Dermis blood vessel endothelial cell (primary cell): Measurements from ENCODE around the gene KSR1. TPM values are rescaled to one million over a fixed set of nuclear protein-coding genes. Genes with fewer than 3 reads are reported as not detected.

ENCODE experiments used
- DNase-seq: peaks from one replicate; pipeline ENCODE4 v3.0.0; 2010
- total RNA-seq: library from RNA; depleted of rRNA; stranded (reverse); fragments of >200 nt; gene quantifications from 2 replicates; pipeline ENCODE4 v1.2.3, GENCODE V29; 2014

KSR1 gene
- total RNA-seq, 1 donor from 2014 or later, result 33.4 TPM

DNA sequence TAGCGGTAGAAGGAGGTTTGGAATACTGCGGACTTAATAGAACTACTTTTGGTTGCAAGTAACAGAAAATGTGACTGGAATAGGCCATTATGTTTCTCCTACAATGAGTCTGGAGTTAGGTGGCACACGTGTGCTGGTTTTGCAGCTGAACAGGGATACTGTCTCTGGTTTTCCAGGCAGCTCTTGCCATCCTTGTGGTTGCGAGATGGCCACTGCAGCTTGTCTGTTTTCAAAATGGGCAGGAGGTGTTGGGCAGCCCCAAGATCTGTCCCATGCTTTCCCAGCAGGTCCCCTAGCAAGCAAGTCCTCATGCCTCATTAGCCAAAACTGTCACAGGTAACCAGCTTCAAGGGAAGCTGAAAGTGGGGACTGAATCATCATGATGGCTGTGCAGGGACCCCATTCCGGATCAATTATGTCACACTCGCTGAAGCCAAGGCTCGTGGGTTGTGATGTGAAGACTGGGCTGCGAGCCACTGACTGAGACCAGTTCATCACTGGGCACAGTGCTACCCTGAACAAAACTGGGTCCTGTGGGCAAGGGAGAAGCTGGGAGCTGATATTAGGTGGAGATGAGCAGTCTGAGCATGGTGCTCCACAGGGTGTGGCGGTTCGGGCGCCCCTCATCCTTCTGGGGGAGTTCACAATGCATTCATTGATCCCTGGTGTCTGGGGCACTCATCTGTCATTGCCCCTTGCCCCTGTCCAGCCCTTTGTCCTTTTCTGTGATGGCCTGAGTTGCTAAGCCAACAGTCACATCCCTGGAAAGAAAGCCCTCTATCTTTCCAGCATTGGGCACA lies 82.1 kb downstream of the KSR1 start:
- DNase-seq, result no peak

DNA sequence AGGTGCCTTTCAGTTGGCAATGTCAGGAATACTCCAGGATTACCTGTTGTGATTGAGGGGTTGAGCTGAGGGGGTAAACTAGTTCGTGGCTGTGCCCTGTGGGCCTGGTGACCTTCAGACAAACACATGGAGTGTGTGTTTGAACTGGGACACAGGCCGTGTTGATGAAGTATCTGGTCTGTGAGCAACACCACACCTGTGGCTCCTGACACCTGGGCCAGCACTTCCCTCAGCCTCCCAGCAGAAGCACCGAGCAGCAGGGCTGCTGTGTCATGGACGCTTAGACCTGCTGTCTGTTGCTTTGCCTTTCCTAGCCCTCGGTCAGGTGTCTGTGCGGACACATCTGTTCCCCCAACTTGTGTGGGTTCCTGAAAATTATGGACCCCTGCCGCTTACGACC lies 82.9 kb downstream of the KSR1 start:
- no peak for DNase-seq

- no peak for DNase-seq
These were observed 83.6 kb downstream of the KSR1 start for GRCh38 chr17:27539794-27540317.

DNA sequence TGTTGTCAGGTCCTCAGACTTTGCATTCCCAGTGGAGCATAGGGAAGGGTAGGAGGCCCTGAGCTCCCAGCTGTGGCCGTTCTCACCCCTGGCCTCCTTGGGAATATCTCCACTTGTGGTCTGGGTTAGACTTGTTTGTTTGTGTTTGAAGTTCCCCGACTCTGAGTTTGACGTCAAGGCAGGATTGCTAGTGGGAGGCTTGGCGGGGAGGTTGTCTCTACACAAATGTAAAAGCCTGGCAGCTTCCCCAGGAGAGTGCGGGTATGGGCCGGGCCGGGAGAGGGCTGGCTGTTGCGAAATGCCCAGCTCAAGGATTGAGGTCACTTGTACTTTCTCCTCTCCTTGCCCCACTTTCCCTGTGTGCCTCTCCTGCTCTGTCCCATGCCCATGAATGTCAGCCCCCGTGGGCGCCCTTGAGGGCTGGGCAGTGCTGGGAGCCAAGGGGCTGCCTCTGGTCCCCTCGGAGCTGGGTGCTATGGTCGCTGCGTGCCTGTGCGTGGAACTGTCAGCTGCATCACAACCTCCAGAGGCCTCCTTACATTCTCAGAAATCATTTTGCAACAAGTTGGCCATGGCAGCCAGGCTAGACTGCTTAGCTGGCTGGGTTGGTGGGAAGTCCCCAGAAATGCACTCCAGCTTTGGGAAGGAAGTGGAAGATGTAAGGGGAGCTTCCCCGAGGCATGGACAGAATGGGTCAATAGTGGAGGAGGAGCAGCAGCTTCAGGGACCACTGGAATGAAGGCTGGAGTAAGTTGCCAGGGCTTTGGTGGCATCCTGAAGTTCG lies 84.3 kb downstream of the KSR1 start:
- DNase-seq, result no peak

DNA sequence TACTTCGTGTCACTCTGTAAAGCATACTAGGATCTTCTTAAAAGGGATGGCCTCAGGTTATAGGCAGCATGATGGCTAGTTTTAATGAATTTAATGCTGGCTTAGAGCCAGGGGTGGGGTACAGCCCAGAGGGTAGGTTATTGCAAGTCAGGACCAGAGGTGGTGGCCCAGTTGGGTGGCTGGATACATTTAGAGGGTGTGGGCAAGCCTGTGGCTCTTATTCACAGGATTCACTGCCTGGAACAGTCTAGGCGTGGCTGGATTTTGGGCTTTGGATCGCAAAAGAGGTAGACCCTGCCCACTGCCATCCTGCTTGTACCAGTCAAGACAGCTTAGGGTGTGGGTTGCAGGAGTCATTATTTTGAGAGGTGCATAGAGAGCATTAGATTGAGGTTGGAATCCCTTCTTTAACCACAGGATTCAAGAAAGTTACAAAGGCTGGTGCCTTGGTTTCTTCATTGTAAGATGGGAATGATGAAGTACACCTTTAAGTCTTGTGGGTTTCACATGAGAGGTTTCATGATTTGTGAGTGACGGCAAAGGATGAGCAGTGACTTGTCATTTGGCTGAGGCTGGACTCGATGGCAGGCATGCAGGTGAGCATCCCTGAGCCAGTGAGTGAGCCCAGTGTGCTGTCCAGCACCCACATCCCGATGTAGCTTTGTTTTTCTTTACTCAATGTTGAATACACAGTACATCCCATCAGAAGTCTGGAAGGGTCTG lies 85.2 kb downstream of the KSR1 start:
- DNase-seq, result no peak

- no peak for DNase-seq
These were observed 86.7 kb downstream of the KSR1 start for GRCh38 chr17:27542841-27543463.

GRCh38 chr17:27543464-27543856 lies 87.2 kb downstream of the KSR1 start:
- no peak for DNase-seq

- DNase-seq, result no peak
These were observed 87.7 kb downstream of the KSR1 start for GRCh38 chr17:27543958-27544349.

DNA sequence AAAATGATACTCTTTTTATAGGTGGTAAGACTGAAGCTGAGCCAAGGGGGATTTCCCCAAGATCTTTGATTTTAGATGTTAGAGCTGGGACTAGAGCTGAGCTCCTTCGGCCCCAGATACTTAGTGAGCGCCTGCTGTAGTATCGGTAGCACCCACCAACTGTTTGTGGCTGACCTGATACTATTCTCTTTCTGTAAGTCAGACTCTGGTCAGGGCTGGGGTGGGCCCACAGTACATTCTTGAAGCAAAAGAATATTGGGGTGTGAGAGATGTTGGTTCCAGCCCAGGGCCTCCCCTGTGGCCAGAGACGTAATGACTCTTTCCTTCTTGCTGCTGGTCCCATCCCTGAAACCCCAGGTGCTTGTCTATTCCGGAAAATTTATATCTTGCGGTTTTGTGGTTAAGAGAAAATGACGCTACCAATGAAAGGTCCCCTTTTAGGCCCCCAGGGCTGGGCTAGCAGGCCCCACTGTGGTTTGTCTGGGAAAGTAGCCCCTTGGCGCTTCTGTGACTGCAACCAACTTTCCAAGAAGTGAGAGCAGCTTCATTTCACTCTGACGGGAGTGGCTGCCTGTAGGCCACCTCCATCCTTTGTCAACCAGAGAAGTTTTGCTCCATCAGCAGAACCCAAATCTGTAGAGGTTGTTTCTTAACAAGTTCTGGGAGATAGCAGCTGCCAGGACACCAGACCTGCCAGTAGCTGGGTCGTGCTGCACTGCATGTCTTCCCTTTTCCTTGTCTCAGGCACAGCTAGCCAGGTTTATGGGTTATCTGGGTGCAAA lies 88.3 kb downstream of the KSR1 start:
- DNase-seq, result no peak

- DNase-seq, result no peak
These were observed 89.4 kb downstream of the KSR1 start for GRCh38 chr17:27545562-27546229.

DNA sequence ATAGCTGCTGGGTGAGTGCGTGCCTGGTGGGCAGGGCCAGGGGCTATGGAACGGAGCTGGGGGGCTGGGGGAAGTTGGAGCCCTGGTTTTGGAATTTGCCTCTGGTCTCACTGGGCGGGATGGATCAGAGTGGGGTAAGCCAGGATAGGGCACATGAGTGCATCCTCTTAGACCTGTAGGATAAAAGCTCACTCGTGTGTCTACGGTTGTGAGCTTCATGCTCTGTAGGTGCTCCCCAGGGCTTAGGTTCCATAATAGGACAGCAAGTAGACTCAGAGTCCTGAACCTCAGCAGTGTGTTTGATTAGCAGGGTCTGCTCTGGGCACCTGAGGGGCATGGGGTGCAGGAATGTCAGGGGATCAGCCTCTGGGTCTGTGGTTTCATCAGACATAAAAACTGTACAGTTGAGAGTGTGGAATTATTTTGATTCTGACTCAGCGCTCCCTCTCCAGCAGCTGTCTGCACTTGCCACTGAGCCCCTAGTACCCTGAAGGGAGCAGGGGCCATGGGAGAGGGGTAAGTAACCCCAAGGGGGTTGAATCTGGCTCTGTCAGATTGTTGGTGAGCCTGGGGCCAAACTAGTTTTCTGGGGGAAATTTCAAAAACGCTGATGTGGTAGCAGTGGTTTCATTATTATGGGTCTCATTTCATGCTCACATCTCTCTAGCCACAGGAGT lies 90.5 kb downstream of the KSR1 start:
- DNase-seq, result no peak

DNA sequence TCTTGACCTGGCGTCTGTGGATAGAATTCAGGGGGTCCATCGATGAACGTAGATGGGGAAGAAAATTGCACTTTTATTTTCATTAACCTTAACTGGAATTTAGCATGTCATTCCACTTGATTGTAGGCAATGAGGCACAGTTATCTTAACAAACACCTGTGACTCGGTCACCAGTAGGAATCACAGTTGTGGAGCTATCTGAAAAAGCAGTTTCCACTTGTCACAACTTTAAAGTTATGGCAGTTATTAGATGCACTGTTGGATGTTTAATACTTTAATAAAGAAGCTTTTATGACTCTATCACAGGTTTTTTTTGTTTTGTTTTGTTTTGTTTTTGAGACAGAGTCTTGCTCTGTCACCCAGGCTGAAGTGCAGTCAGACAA lies 91.0 kb downstream of the KSR1 start:
- DNase-seq, result no peak

GRCh38 chr17:27548369-27548768 lies 92.1 kb downstream of the KSR1 start:
- no peak for DNase-seq

GRCh38 chr17:27549251-27549893 lies 93.1 kb downstream of the KSR1 start:
- DNase-seq, result no peak

- DNase-seq, result no peak
These were observed 94.2 kb downstream of the KSR1 start for GRCh38 chr17:27550291-27550930.

GRCh38 chr17:27550974-27551505 lies 94.8 kb downstream of the KSR1 start:
- DNase-seq, result peak; percentile 86

DNA sequence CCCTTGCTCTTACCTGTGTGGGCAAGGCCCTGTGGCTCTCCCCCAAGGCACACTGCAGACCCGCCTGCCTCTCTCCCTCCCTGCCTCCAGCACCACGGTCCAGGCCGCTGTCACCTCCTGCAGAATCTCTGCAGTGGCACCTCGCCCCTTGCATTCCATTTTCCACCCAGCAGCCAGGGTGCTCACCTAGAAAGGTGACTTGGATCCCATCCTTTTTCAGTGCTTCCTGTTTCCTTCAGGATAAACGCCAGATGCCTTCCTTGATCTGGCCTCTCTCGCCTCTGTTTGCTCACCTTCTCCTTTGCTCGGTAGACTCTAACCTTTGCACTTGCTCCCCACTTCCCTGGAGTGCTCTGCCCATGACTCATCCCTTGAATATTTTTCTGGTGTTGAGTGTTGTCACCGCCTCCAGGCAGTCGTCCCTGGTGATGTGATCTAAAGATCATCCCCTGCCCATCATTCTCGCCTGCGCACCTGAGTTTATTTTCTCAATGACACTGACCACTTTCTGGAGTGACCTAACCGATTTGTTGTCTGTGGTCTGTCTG lies 95.5 kb downstream of the KSR1 start:
- peak; percentile 32 for DNase-seq

DNA sequence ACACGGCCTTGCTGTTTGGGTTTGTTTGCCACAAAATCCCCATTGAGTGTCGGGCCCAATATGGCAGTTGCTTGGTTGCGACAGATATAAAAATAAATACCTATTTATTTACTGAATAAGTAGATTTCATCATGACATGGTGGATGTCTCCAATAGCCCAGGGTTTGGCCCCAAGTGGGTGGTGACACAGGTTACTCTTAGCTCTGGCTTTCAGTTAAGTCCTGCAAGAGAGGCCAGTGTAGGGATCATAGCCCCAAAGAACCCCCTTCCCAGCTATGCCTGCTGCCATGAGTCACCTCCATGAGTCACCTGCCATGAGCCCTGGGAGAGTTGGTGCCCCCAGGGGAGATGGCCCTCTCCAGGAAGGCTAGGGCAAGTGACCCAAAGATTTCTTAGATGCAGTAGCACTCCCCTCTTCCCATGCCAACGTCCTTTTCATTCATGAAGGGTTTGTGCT lies 96.1 kb downstream of the KSR1 start:
- DNase-seq, result peak; percentile 56

DNA sequence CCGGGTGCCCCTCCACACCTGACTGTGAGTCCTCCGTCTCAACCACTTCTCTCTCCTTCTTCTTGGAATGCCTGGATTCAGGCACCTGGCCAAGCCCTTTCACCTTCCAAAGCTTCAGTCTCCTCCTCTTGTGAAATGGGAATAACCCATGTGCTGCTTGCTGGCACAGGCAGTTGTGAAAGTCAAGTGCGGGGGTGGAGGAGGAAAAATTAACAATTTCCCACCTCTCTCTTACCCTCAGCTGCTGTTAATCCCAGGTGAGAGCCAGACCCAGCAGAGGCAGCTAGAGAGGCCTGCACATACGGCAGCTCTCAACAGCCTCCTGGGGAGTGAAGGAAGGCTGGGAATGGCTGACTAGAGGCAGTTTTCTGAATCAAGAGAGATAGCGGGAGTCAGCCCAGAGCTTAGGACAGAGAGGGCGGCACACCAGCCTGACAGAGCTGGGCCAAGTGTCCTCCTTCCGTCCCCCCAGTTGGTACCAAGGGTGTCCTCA lies 96.8 kb downstream of the KSR1 start:
- no peak for DNase-seq
